Body of pancreas (tissue), 4 donors: ENCODE data around the gene TEAD3.
"Not testable (repeated sequence)": the region's sequence is repeated elsewhere in the genome, so short reads cannot be mapped to it uniquely, and the experiment has no call there.

Source experiments
- POLR2A ChIP-seq, 3 donors: fragments of 450-650 bp; IDR thresholded peaks; one replicate each; pipeline ENCODE4 v1.6.1; 2016; ENCODE audit warnings: antibody characterized with exemption in 3 of 3, mild to moderate bottlenecking in 2 of 3
- TF ChIP-seq, protein P1 (sequence below), 7 experiments: fragments of 450-650 bp in 4 of 7; fragments of 200-600 bp in 3 of 7; sonication (generic) in 3 of 7; IDR thresholded peaks; one replicate each; pipeline ENCODE4 v1.5.1; 2016 to 2019; ENCODE audit warnings: antibody characterized with exemption in 7 of 7

DNA sequence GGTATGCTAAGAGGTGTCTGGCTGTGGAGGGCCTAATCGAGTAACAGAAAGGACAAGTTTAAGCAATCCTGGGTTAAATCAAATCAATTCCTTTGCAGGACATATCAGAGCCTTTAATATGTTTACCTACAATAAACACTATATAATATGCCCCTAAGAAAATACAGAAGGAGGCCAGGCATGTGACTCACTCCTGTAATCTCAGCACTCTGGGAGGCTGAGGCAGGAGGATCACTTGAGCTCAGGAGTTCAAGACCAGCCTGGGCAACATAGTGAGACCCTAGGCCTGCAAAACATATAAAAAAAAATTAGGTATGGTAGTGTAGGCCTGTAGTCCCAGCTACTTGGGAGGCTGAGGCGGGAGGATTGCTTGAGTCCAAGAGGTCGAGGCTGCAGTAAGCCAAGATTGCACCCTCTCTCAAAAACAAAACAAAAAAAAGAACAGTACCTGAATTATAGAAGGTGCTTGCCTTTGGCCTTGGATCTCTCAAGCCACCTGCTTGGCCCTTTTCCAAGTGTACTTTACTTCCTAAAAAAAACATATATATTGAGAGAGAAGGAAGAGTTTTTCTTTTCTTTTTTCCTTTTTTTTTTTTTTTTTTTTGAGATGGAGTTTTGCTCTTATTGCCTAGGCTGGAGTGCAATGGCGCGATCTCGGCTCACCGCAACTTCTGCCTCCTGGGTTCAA lies 58.4 kb downstream of the TEAD3 start:
- TF ChIP-seq, protein P1, sequence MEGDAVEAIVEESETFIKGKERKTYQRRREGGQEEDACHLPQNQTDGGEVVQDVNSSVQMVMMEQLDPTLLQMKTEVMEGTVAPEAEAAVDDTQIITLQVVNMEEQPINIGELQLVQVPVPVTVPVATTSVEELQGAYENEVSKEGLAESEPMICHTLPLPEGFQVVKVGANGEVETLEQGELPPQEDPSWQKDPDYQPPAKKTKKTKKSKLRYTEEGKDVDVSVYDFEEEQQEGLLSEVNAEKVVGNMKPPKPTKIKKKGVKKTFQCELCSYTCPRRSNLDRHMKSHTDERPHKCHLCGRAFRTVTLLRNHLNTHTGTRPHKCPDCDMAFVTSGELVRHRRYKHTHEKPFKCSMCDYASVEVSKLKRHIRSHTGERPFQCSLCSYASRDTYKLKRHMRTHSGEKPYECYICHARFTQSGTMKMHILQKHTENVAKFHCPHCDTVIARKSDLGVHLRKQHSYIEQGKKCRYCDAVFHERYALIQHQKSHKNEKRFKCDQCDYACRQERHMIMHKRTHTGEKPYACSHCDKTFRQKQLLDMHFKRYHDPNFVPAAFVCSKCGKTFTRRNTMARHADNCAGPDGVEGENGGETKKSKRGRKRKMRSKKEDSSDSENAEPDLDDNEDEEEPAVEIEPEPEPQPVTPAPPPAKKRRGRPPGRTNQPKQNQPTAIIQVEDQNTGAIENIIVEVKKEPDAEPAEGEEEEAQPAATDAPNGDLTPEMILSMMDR (IDR thresholded peaks at IDR 0.05) = not testable (repeated sequence)
- TF ChIP-seq POLR2A (IDR thresholded peaks at IDR 0.05) = not testable (repeated sequence)
